Esophagus muscularis mucosa (tissue), 4 donors: ENCODE data around the gene NBEA. TPM values are rescaled to one million over a fixed set of nuclear protein-coding genes. Genes with fewer than 3 reads are reported as not detected.

Source experiments
- DNase-seq: peaks from one replicate; pipeline ENCODE4 v3.0.0-alpha.2; 2017; ENCODE audit errors: extremely low spot score
- H3K27ac ChIP-seq, 4 donors: fragments of 200-600 bp; sonication (generic); replicated peaks in 1 of 4; 1 replicate in 3 of 4; 2 replicates in 1 of 4; pipeline ENCODE4 v1.5.1; 2016 to 2019; ENCODE audit warnings: mild to moderate bottlenecking in 1 of 4
- H3K27me3 ChIP-seq, 4 donors: fragments of 200-600 bp; sonication (generic); one replicate each; pipeline versions ENCODE4 v1.5.1 to v1.6.0; 2016 to 2019
- H3K36me3 ChIP-seq, 4 donors: fragments of 200-600 bp; sonication (generic); one replicate each; pipeline ENCODE4 v1.5.1; 2016 to 2019
- H3K4me1 ChIP-seq, 4 donors: fragments of 200-600 bp; sonication (generic); one replicate each; pipeline ENCODE4 v1.5.1; 2016 to 2019
- H3K4me3 ChIP-seq, 4 donors: fragments of 200-600 bp; sonication (generic); 1 replicate in 2 of 4; 2 replicates in 2 of 4; pipeline ENCODE4 v1.5.1; 2016 to 2019; ENCODE audit warnings: mild to moderate bottlenecking in 4 of 4, moderate library complexity in 1 of 4
- H3K9me3 ChIP-seq, 4 donors: fragments of 200-600 bp; sonication (generic); 1 replicate in 3 of 4; 2 replicates in 1 of 4; pipeline ENCODE4 v1.5.1; 2016 to 2019
- CTCF ChIP-seq, 3 experiments: fragments of 200-600 bp in 2 of 3; fragments of 450-650 bp in 1 of 3; sonication (generic) in 2 of 3; IDR thresholded peaks; one replicate each; pipeline ENCODE4 v1.5.1; 2017 to 2019; ENCODE audit warnings: antibody characterized with exemption in 3 of 3, mild to moderate bottlenecking in 2 of 3, moderate library complexity in 1 of 3
- EP300 ChIP-seq: sonication (generic); formaldehyde crosslinking; IDR thresholded peaks from one replicate; pipeline ENCODE4 v1.6.1; 2017; ENCODE audit warnings: antibody characterized with exemption
- POLR2A ChIP-seq: fragments of 450-650 bp; IDR thresholded peaks from one replicate; pipeline ENCODE4 v1.6.1; 2017; ENCODE audit warnings: antibody characterized with exemption, moderate library complexity, mild to moderate bottlenecking, low read depth
- POLR2AphosphoS5 ChIP-seq, 2 donors: sonication (generic); formaldehyde crosslinking; IDR thresholded peaks; one replicate each; pipeline ENCODE4 v1.6.1; 2017; ENCODE audit warnings: antibody characterized with exemption in 2 of 2
- WGBS: methylation state at CpG from one replicate; pipeline ENCODE4 v1.1.5; 2018; 5-methylcytosine and 5-hydroxymethylcytosine counted together
- intact Hi-C: fragments of 100-400 bp; cut with DNase I; formaldehyde crosslinking; loops from one replicate; pipeline ENCODE4 v1.15.1; 2023
- total RNA-seq, 4 donors: library from RNA; depleted of rRNA; stranded (reverse); fragments of >200 nt; gene quantifications; one replicate each; pipeline versions ENCODE4 v1.1.0 to v1.2.1, GENCODE V29; 2016

Gene NBEA
- total RNA-seq, 4 donors from 2014 or later: 21.0 to 30.8 (median 25.0) TPM

GRCh38 chr13:35699825-35700510 is 757.9 kb downstream of the NBEA start:
- H3K27me3 ChIP-seq: no peaks in the 10 kb centered on the region
- peak overlapping the region; percentile 61 to 67 (median 65) for H3K27ac ChIP-seq
- 26% methylated on average over 13 of the region's 13 CpGs for WGBS
- H3K4me3 ChIP-seq: peak overlapping the region; percentile 27 to 44 (median 31)
- intact Hi-C loops: no loop called here
- no peak for TF ChIP-seq CTCF (IDR thresholded peaks at IDR 0.05)
- no peak for TF ChIP-seq POLR2AphosphoS5 (IDR thresholded peaks at IDR 0.05)
- TF ChIP-seq POLR2A: no peak
- TF ChIP-seq EP300: no peak
- H3K4me1 ChIP-seq: peaks cover 4 to 32% (median 30%) of the 10 kb centered on the region in 4 donors
- no peaks in the 10 kb centered on the region for H3K36me3 ChIP-seq
- no peak for DNase-seq
- H3K9me3 ChIP-seq: no peaks in the 10 kb centered on the region

GRCh38 chr13:35700671-35701070 is 758.6 kb downstream of the NBEA start:
- TF ChIP-seq POLR2A (no peak), POLR2AphosphoS5 (IDR thresholded peaks at IDR 0.05) (no peak), CTCF (IDR thresholded peaks at IDR 0.05) (no peak), EP300 (no peak)
- Histone ChIP-seq H3K36me3 (no peaks in the 10 kb centered on the region), H3K4me3 (peak overlapping the region in 3 of 4 donors; percentile 27 to 34 (median 28)), H3K27ac (peak overlapping the region; percentile 61 to 67 (median 65)), H3K9me3 (no peaks in the 10 kb centered on the region), H3K27me3 (no peaks in the 10 kb centered on the region), H3K4me1 (peaks cover 4 to 32% (median 30%) of the 10 kb centered on the region in 4 donors)
- intact Hi-C loops: no loop called here
- WGBS: 69% methylated on average over 5 of the region's 5 CpGs
- no peak for DNase-seq

DNA sequence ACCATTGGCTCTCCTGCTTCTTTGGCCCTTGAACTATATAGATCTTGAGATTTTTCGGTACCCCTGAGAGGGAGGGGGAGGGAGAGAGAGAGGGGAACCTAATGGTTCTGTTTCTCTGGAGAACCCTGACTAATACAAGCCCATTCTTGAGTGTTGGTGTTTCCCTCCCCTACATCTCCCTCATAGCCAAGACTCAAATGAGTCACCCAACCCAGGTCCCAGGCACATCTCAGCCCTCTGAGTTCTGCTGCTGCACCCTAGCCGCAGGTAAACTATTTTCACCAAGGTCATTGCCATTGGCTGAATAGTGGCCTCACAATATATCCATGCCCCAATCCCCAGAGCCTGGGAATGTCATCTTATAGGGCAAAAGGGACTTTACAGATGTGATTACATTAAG is 760.2 kb downstream of the NBEA start:
- no peak overlapping the region for H3K4me3 ChIP-seq
- H3K27me3 ChIP-seq: no peaks in the 10 kb centered on the region
- no peak overlapping the region for H3K27ac ChIP-seq
- intact Hi-C loops: no loop called here
- no peaks in the 10 kb centered on the region for H3K36me3 ChIP-seq
- DNase-seq: no peak
- no peak for TF ChIP-seq POLR2A
- no peak for TF ChIP-seq EP300
- no peak for TF ChIP-seq POLR2AphosphoS5 (IDR thresholded peaks at IDR 0.05)
- no peak for TF ChIP-seq CTCF (IDR thresholded peaks at IDR 0.05)
- H3K4me1 ChIP-seq: peaks cover 4 to 32% (median 30%) of the 10 kb centered on the region in 4 donors
- H3K9me3 ChIP-seq: no peaks in the 10 kb centered on the region
- WGBS: 86% methylated on average over 2 of the region's 2 CpGs

DNA sequence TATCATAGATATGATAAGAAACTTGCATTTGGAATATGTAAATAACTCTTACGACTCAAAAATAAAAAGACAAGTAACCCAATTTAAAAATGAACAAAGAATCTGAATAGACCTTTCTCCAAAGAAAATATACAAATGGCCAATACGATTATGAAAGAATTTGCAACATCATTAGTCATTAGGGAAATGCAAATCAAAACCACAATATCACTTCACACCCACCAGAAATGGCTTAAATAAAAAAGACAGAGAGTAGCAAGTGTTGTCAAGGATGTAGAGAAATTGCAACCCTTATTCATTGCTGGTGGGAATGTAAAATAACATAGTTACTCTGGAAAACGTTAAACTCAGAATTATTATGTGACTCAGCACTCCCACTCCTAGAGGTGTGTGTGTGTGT is 761.0 kb downstream of the NBEA start:
- peaks cover 4 to 32% (median 30%) of the 10 kb centered on the region in 4 donors for H3K4me1 ChIP-seq

More for the DNA sequence above, 761.0 kb downstream of the NBEA start:
- WGBS: 71% methylated on average over 3 of the region's 3 CpGs
- Histone ChIP-seq H3K27me3 (no peaks in the 10 kb centered on the region), H3K36me3 (no peaks in the 10 kb centered on the region), H3K4me3 (no peak overlapping the region), H3K27ac (no peak overlapping the region), H3K9me3 (no peaks in the 10 kb centered on the region)
- no peak for TF ChIP-seq CTCF (IDR thresholded peaks at IDR 0.05)
- no peak for TF ChIP-seq EP300
- intact Hi-C loops: no loop called here
- no peak for DNase-seq
